ENCODE measurements around the gene GBE1. TPM values are rescaled to one million over a fixed set of nuclear protein-coding genes. Genes with fewer than 3 reads are reported as not detected.

The GBE1 gene
- total RNA-seq, 1 donor from 2014 or later: 73.1 TPM

DNA sequence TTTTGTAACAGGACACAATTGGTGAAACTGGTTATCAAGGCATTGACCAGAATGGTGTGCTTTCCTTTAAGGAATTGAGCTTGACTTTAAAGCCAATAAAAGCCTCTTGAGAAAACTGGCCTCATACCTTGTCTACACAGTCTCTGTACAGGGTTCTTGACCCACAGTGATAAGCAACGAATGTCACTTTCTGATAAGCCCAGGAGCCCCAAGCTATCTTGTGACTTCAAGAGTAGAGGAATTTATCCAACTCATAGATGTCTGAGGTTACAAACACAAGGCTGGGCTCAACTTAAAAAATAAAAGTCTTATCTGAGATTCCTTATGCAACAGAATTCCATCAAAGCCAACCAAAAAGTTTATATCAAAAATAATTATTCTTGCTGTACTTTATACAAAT, 212.1 kb downstream of the GBE1 start:
- H3K4me3 ChIP-seq: no peak overlapping the region
- H3K4me1 ChIP-seq: peaks cover 24% of the 10 kb centered on the region
- TF ChIP-seq, protein P1, sequence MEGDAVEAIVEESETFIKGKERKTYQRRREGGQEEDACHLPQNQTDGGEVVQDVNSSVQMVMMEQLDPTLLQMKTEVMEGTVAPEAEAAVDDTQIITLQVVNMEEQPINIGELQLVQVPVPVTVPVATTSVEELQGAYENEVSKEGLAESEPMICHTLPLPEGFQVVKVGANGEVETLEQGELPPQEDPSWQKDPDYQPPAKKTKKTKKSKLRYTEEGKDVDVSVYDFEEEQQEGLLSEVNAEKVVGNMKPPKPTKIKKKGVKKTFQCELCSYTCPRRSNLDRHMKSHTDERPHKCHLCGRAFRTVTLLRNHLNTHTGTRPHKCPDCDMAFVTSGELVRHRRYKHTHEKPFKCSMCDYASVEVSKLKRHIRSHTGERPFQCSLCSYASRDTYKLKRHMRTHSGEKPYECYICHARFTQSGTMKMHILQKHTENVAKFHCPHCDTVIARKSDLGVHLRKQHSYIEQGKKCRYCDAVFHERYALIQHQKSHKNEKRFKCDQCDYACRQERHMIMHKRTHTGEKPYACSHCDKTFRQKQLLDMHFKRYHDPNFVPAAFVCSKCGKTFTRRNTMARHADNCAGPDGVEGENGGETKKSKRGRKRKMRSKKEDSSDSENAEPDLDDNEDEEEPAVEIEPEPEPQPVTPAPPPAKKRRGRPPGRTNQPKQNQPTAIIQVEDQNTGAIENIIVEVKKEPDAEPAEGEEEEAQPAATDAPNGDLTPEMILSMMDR (IDR thresholded peaks at IDR 0.05; ENCODE audit: borderline replicate concordance): no peak
- no peak overlapping the region for H3K27ac ChIP-seq (replicated peaks)
- no peaks in the 10 kb centered on the region for H3K9me3 ChIP-seq (replicated peaks)
- DNase-seq: no peak
- no peaks in the 10 kb centered on the region for H3K27me3 ChIP-seq (ENCODE audit: low read depth)
- H3K36me3 ChIP-seq: peaks cover 14% of the 10 kb centered on the region
- intact Hi-C loops (cut with micrococcal nuclease): loop anchor here (10.0 kb wide), 1 partner anchor 55 kb away; no protein-coding TSS in a partner anchor

DNA sequence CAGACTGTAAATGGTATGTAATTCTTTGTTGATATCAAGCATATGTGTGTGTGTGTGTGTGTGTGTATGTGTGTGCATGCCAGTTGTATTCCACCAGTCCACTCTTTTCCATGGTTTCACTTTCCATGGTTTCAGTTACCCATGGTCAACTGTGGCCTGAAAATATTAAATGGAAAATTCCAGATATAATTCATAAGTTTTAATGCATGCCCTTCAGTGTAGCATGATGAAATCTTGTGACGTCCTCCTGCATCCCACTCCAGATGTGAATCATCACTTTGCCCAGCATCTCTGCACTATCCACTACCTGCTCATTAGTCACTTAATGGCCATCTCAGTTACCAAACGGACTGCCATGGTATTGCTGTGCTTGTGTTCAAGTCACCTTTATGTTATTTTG, 215.9 kb downstream of the GBE1 start:
- TF ChIP-seq, protein P1 (IDR thresholded peaks at IDR 0.05; ENCODE audit: borderline replicate concordance): no peak
- no peaks in the 10 kb centered on the region for H3K9me3 ChIP-seq (replicated peaks)
- intact Hi-C loops (cut with micrococcal nuclease): loop anchor here (10.0 kb wide), 1 partner anchor 51 kb away; no protein-coding TSS in a partner anchor

DNA sequence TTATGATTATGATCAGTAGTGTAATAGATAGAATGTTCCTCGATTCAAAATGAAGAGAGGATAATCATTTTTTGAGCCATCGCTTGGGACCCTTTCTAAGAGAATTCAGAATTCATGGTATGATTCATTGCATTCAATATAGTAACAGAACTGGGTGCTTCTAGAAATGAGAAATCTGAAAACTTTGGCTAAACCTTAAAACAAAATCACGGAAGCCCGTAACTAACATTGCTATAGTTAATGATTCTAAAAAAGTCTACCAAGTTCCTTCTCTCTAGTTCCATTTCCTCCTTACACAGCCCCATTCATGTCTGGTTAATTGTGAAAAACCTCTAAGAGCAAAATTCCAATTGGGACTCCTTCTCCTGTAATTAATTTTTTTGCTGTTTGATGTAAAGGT, 217.1 kb downstream of the GBE1 start:
- H3K27ac ChIP-seq (replicated peaks): no peak overlapping the region
- H3K9me3 ChIP-seq (replicated peaks): no peaks in the 10 kb centered on the region
- peaks cover 14% of the 10 kb centered on the region for H3K36me3 ChIP-seq
- no peak for DNase-seq
- H3K4me3 ChIP-seq: no peak overlapping the region
- H3K27me3 ChIP-seq (ENCODE audit: low read depth): no peaks in the 10 kb centered on the region
- intact Hi-C loops (cut with micrococcal nuclease): loop anchor here (10.0 kb wide), 1 partner anchor 50 kb away; no protein-coding TSS in a partner anchor
- TF ChIP-seq, protein P1 (IDR thresholded peaks at IDR 0.05; ENCODE audit: borderline replicate concordance): no peak
- peaks cover 14% of the 10 kb centered on the region for H3K4me1 ChIP-seq

More for the DNA sequence above, 215.9 kb downstream of the GBE1 start:
- H3K27ac ChIP-seq (replicated peaks): no peak overlapping the region
- no peak for DNase-seq
- no peak overlapping the region for H3K4me3 ChIP-seq
- H3K36me3 ChIP-seq: peaks cover 14% of the 10 kb centered on the region
- H3K4me1 ChIP-seq: peaks cover 18% of the 10 kb centered on the region
- H3K27me3 ChIP-seq (ENCODE audit: low read depth): no peaks in the 10 kb centered on the region

DNA sequence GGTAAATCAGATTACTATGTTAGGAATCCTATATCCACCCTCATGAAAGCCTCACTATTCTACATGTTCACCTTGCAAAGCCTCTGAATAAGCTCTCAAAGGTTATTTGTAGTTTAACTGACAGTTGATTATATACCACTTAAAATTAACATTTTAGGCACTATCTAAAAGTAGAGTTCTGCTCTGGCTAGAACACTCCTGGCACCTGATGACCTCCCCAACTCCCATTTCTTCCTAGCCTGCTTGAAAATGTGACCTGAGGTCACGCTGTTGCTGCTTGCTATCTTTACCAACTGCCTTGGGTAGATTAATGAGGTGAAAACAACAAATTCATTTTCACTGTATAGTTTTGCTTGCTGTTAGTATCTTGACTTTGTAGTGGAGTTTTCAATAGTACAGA, 220.7 kb downstream of the GBE1 start:
- peaks cover 10% of the 10 kb centered on the region for H3K36me3 ChIP-seq
- H3K9me3 ChIP-seq (replicated peaks): no peaks in the 10 kb centered on the region
- H3K27me3 ChIP-seq (ENCODE audit: low read depth): no peaks in the 10 kb centered on the region
- no peak overlapping the region for H3K4me3 ChIP-seq
- intact Hi-C loops (cut with micrococcal nuclease): loop anchor here (10.0 kb wide), 1 partner anchor 46 kb away; no protein-coding TSS in a partner anchor
- TF ChIP-seq, protein P1 (IDR thresholded peaks at IDR 0.05; ENCODE audit: borderline replicate concordance): no peak
- H3K4me1 ChIP-seq: peaks cover 14% of the 10 kb centered on the region
- DNase-seq: no peak
- H3K27ac ChIP-seq (replicated peaks): no peak overlapping the region

DNA sequence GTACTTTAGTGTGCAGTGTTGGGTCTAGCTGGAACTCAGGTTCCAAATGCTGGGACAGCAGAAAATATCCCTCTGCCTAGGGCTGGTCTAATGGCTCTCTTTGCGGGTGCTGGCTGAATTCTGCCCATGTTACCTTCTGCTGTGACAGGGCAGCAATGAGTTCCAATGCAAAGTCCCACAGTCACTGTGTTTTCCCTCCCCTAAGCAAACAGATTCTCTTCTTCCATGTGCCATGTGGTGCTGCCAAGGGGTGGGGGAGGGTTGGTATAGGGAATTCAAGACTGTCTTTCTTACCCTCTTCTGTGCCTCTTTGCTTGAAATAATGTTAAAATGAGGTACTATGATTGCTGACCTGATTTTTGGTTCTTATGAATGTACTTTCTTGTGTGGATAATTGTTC, 229.6 kb downstream of the GBE1 start:
- no peak overlapping the region for H3K4me3 ChIP-seq
- peaks cover 88% of the 10 kb centered on the region for H3K36me3 ChIP-seq
- DNase-seq: no peak
- intact Hi-C loops (cut with micrococcal nuclease): no loop called here
- TF ChIP-seq, protein P1 (IDR thresholded peaks at IDR 0.05; ENCODE audit: borderline replicate concordance): no peak
- H3K27ac ChIP-seq (replicated peaks): no peak overlapping the region
- H3K9me3 ChIP-seq (replicated peaks): peaks cover 4% of the 10 kb centered on the region
- no peaks in the 10 kb centered on the region for H3K4me1 ChIP-seq
- no peaks in the 10 kb centered on the region for H3K27me3 ChIP-seq (ENCODE audit: low read depth)
